ENCODE measurements around the gene ADD1.
"Not testable (repeated sequence)": the region's sequence is repeated elsewhere in the genome, so short reads cannot be mapped to it uniquely, and the experiment has no call there.

Gene ADD1

DNA sequence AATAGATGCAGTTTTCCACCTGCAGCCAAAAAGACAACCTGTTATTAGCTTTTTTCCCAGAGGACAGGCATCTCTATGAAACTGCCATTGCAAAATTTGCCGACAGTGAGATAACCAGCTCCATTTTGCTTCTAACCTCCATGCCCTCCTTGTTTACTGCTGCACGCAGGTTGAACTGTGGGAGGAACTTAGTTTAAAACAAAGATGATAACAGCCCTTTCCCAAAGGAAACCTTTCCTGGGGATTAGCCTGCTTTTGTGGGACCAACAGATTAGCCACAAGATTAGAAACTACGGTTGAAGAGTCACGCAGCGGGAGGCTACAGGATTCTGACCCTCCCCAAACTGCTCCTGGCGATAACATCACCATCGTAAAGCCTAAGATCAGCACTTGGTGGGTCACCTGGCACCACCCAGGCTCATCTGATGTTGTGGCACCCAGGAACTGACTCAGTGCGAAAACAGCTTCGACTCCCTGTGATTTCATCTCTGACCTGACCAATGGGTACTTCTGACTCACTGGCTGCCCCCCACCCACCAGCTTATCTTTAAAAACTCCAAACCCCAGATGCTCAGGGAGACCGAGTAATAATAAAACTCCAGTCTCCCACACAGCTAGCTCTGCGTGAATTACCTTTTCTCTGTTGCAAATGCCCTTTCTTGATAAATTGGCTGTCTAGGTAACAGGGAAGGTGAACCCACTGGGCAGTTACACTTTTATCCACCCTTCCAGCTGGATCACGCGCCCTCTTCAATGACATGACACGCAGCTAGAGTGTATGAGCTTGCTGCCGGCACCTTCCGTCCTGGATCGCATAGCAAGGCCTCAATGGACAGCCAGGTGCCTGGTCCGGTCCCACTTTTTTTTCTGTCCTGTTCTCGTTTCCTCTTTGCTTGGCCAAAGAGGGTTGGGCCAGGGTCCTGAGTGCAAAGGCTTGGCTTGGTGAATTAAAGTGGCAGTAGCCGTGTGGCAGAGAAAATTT, 92.4 kb downstream of the ADD1 start:
- TF ChIP-seq, protein P1, sequence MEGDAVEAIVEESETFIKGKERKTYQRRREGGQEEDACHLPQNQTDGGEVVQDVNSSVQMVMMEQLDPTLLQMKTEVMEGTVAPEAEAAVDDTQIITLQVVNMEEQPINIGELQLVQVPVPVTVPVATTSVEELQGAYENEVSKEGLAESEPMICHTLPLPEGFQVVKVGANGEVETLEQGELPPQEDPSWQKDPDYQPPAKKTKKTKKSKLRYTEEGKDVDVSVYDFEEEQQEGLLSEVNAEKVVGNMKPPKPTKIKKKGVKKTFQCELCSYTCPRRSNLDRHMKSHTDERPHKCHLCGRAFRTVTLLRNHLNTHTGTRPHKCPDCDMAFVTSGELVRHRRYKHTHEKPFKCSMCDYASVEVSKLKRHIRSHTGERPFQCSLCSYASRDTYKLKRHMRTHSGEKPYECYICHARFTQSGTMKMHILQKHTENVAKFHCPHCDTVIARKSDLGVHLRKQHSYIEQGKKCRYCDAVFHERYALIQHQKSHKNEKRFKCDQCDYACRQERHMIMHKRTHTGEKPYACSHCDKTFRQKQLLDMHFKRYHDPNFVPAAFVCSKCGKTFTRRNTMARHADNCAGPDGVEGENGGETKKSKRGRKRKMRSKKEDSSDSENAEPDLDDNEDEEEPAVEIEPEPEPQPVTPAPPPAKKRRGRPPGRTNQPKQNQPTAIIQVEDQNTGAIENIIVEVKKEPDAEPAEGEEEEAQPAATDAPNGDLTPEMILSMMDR (conservative IDR thresholded peaks at IDR 0.05; ENCODE audit: control insufficient read depth, insufficient read depth, low read depth, low read length), result no peak
- peak overlapping the region; percentile 73 for H3K4me3 ChIP-seq (ENCODE audit: control insufficient read depth, low read depth, low read length)
- DNase-seq (ENCODE audit: low read depth), result peak; percentile 57

DNA sequence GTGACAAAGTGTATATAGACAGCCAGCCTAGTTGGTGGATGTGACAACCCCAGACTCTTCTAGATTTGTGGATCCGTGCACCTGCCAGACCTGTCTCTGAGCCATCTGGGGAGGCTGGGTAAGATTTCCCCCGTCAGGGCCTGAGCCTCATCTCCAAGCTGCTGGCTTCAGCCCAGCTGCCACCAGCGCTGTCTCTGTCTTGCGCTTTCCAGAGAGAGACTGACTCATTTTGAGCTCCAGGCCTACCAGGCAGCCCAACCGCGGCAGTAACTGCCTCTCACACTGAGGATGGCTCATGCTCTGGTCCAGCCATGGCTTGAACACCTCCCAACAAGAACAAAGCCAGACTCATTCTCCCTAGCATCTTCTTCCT, 93.1 kb downstream of the ADD1 start:
- no peak overlapping the region for H3K4me3 ChIP-seq (ENCODE audit: control insufficient read depth, low read depth, low read length)
- DNase-seq (ENCODE audit: low read depth), result peak; percentile 89
- TF ChIP-seq, protein P1 (conservative IDR thresholded peaks at IDR 0.05; ENCODE audit: control insufficient read depth, insufficient read depth, low read depth, low read length), result no peak

DNA sequence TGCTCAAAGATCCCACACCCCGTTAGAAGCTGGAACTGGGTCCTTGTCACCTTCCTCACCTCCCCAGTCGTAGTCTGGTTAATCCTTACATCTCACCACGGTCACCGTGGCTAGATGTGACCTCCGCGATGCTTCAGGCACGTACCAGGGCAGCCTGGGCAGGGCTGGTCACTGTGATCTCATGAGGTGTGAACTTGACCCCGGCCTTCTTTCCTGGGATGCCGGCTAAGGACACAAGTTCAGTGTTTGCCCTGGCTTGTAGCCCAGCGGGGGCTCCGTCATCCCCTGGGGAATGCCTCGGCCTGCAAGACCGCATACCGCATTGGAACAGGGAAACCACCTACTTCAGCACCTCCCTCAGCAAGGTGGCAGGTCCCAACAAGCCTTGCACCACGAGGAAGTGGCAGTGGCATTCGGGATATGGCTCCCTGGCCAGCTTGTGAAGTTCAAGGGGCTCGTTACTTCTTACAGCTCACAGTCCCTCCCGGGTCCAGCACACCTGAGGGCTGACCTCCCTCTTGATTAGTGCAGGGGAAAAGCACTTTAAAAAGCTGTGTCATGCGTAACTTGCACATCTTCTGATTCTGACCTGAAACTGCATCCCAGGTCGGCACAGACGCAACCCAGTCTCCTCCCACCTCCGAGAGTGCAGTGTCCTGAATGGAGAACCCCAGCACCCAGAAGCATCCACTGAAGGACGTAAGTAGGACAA, 93.7 kb downstream of the ADD1 start:
- H3K4me3 ChIP-seq (ENCODE audit: control insufficient read depth, low read depth, low read length), result no peak overlapping the region
- peak; percentile 53 for DNase-seq (ENCODE audit: low read depth)
- TF ChIP-seq, protein P1 (conservative IDR thresholded peaks at IDR 0.05; ENCODE audit: control insufficient read depth, insufficient read depth, low read depth, low read length), result no peak

DNA sequence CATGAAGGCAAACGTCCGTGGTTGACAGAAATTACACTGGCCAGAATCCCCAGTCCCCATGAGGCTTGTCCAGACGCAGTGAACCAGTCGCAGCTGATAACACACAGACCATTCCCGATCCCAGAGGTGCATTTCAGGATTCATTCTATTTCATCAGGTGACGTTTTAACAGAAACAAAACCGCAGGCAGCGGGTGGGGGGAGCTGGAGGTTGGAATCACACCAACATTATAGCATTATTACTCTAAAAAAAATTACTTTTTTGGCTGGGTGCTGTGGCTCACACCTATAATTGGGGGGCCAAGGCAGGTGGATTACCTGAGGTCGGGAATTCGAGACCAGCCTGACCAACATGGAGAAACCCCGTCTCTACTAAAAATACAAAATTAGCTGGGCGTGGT, 94.3 kb downstream of the ADD1 start:
- TF ChIP-seq, protein P1 (conservative IDR thresholded peaks at IDR 0.05; ENCODE audit: control insufficient read depth, insufficient read depth, low read depth, low read length), result no peak
- H3K4me3 ChIP-seq (ENCODE audit: control insufficient read depth, low read depth, low read length), result no peak overlapping the region
- DNase-seq (ENCODE audit: low read depth), result no peak

DNA sequence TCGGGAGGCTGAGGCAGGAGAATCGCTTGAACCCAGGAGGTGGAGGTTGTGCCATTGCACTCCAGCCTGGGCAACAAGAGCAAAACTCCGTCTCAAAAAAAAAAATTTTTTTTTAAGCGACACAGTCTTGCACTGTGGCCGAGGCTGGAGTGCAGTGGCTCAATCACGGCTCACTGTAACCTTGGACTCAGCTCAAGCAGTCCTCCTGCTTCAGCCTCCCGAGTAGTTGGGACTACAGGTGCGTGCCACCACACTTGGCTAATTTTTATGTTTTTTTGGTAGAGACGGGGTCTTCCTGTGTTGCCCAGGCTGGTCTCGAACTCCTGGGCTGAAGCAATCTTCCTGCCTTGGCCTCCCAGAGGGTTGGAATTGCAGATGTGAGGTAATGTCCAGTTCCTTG, 94.8 kb downstream of the ADD1 start:
- DNase-seq (ENCODE audit: low read depth); H3K4me3 ChIP-seq (ENCODE audit: control insufficient read depth, low read depth, low read length): not testable (repeated sequence)

DNA sequence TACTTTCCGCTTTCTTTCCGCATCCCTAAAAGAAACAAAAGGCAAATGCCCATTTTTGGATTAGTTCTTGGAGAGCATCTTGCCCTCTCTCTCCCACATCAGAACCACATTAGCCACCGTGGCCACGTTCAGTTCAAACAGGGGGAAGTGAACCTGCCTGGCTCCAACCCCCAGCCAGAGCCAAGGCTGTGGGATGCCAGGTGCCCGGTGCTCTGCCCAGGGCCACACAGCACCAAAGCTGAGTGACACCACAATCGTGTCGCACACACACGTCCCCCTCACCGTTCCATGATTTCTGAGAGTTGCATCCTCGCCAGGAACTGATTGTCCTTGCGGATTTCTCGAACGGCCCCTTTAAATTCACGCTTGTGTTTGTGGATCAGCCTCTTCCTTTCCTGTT, 95.3 kb downstream of the ADD1 start:
- H3K4me3 ChIP-seq (ENCODE audit: control insufficient read depth, low read depth, low read length), result no peak overlapping the region
- TF ChIP-seq, protein P1 (conservative IDR thresholded peaks at IDR 0.05; ENCODE audit: control insufficient read depth, insufficient read depth, low read depth, low read length), result no peak
- no peak for DNase-seq (ENCODE audit: low read depth)

All from fibroblast of mammary gland (primary cell).